Omental fat pad (tissue), 4 donors: ENCODE measurements around the gene PACRG. TPM values are rescaled to one million over a fixed set of nuclear protein-coding genes. Genes with fewer than 3 reads are reported as not detected.

Experiments
- ATAC-seq: fragments of 150-250 bp; one replicate; pipeline ENCODE4 v1.9.1; 2016; ENCODE audit warnings: mild to moderate bottlenecking, moderate library complexity; ENCODE audit not compliant: low FRiP score
- DNase-seq: peaks from one replicate; pipeline ENCODE4 v3.0.0-alpha.2; 2019; ENCODE audit warnings: low spot score
- total RNA-seq, 4 donors: library from RNA; depleted of rRNA; stranded (reverse); fragments of >200 nt; gene quantifications; one replicate each; pipeline ENCODE4 v1.1.0, GENCODE V29; 2016
- TF ChIP-seq, protein P1 (sequence below), 3 donors: fragments of 450-650 bp; IDR thresholded peaks; one replicate each; pipeline ENCODE4 v1.5.1; 2016 to 2017; ENCODE audit warnings: antibody characterized with exemption in 3 of 3, mild to moderate bottlenecking in 3 of 3, moderate library complexity in 2 of 3

The PACRG gene
- total RNA-seq, 4 donors from 2014 or later: 0.48 to 2.5 (median 1.3) TPM; not detected in 1

DNA sequence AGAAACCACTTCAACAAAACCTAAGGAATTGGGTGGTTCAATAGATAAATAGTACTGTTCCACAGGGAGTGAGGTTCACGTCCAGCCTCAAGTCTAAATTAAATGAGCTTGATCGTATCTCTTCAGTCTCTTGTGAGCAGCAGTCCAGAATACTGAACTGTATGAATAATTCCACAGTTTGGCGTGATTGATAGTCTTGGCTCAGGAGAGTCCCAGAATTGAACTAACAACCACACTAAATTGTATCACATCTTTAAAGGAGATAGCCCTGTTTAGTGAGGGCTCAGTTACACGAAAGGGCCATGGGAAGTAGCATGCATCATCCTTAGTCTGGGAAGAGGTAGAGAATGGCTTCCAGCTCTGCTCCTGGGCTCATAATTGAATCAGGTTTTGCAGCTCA is 224.6 kb downstream of the PACRG start:
- ATAC-seq (no peak), DNase-seq (no peak)
- TF ChIP-seq, protein P1, sequence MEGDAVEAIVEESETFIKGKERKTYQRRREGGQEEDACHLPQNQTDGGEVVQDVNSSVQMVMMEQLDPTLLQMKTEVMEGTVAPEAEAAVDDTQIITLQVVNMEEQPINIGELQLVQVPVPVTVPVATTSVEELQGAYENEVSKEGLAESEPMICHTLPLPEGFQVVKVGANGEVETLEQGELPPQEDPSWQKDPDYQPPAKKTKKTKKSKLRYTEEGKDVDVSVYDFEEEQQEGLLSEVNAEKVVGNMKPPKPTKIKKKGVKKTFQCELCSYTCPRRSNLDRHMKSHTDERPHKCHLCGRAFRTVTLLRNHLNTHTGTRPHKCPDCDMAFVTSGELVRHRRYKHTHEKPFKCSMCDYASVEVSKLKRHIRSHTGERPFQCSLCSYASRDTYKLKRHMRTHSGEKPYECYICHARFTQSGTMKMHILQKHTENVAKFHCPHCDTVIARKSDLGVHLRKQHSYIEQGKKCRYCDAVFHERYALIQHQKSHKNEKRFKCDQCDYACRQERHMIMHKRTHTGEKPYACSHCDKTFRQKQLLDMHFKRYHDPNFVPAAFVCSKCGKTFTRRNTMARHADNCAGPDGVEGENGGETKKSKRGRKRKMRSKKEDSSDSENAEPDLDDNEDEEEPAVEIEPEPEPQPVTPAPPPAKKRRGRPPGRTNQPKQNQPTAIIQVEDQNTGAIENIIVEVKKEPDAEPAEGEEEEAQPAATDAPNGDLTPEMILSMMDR (IDR thresholded peaks at IDR 0.05): no peak

DNA sequence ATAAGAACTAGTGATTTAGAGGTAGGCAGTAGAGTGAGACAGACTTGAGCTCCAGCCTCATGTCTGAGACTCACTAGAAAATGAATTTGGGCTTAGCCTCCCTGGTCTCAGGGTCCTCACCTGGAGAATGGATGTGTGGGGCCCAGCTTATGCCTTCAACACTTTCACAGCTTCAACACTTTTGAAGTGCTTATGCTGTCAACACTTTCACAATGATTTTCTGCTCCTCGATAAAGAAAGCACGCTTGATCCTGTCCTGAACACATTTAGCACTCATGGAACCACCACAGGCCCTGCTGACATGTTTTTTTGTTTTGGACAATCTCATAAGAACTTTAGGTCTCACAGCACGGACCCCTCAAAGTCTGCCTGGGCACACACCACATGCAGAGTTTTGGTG is 229.3 kb downstream of the PACRG start:
- TF ChIP-seq, protein P1 (IDR thresholded peaks at IDR 0.05): no peak
- ATAC-seq (no peak), DNase-seq (no peak)

DNA sequence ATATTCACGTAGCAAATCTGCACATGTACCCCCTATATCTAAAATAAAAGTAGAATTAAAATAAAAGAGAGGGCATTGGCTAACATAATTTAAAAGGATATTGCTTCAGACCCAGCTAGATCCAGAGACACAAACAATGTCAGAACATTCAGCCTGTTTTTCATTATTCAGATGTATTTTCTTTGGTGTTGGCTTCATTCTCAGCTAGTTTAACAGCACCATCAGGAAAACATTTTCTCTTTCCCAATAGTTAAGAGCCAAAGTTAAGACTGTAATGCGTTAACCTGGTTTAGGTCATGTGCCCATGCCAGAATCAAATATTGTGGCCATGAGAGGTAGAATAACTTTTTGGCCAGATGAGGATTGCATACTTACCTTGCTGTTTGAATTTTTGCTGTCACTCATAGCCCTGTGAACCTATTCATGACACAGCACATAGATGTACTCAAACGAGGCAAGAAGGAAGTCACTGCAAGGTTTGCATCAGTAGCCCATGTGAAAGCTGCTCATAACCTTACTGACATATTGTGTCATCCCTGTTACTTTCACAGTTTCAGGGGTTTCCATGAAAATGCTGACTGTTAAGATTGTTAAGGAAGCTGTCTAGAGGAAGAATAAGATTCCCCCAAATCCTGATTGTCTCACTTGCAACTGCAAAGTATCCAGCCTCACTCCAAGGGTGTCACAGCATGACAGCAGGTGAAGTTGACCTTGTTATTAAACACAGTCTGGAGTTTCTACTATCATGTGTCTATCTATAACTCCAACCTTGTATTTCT is 233.1 kb downstream of the PACRG start:
- TF ChIP-seq, protein P1 (IDR thresholded peaks at IDR 0.05): no peak
- no peak for ATAC-seq
- no peak for DNase-seq

DNA sequence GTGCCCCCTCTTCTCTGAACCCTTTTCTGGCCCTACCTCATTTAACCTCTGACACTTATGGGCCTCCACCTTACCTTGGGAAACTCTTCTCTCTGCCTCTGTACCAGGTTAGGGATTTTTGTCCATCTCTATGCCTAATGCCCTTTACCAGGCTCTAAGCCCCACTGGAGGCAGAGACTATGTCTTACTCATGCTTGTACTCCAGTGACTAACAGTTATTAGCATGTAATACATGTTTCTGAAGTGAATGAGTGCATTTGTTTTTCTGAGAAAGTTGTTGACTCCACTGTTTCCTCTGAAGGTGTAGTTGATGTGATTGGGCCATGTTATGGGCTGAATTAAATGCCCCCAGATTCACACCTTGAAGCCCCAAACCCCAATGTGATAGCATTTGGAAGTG is 234.3 kb downstream of the PACRG start:
- DNase-seq (no peak), ATAC-seq (no peak)
- TF ChIP-seq, protein P1 (IDR thresholded peaks at IDR 0.05): no peak

DNA sequence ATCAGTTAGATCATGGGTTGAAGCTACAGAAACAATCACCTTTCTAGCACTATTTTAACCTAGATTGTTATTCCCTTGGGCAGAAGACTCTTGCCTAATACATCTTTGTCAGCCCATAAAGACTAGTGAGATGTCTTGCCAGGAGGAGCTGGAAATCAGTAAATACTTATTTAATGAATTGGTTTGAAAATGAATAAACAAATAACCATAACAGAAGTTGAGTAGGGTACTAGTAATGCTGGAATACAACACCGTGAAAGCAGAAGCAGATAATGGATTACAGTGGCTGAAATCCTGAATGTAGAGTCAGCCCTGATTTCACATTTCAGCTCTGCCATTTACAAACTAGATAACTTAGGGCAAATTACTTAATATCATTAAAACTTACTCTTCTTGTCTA is 236.1 kb downstream of the PACRG start:
- TF ChIP-seq, protein P1 (IDR thresholded peaks at IDR 0.05): no peak
- no peak for DNase-seq
- no peak for ATAC-seq

DNA sequence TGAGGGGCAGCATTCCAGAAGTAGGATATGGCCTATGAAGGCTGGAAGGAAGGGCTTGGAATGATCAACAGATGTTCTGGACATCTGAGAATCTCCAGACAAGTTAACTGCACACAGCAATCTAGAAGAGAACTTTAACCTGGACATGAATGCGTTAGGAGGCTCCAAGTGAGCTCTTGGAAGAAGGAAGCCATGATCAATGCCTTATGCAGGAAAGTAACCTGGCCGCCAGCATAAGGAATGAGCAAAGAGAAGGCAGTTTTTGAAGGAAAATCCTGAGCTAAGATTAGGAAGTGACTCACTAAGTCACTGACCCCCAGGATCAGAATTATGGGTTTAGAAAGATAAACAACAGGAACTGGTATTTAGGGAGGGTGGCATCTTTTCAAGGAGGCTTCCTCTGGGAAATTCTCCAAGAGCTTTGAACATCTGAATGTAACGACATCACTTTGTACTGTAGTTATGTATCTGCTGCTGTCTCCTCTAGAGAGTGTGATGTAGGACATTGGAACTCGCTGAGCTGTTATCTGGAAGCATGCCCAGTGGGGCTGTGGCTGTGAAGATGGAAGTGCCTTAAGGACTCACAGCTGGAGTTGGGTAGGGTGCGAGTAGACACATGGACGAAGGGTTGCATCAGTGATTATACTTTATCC is 236.8 kb downstream of the PACRG start:
- DNase-seq: no peak
- TF ChIP-seq, protein P1 (IDR thresholded peaks at IDR 0.05): no peak
- ATAC-seq: no peak

DNA sequence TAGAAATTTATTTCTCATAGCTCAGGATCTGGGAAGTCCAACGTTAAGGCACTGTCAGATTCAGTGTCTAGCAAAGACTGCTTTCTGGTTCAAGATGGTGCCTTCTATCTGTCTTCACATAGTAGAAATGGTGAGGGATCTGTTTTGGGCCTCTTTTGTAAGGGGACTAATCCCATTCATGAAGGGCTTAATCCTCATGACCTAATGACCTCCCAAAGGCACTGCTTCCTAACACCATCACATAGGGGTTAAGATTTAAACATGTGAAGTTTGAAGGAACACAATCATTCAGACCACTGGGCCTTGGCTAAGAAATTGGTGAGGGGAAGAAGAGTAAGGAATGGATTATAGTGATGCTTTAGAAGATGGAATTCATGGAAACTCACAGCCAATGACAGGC is 237.6 kb downstream of the PACRG start:
- DNase-seq (no peak), ATAC-seq (no peak)
- TF ChIP-seq, protein P1 (IDR thresholded peaks at IDR 0.05): no peak
